GM23248 (cell line): ENCODE measurements around the gene STARD8. TPM values are rescaled to one million over a fixed set of nuclear protein-coding genes. Genes with fewer than 3 reads are reported as not detected.

Experiments
- DNase-seq: peaks from one replicate; pipeline ENCODE4 v3.0.0-alpha.2; 2015
- H2AFZ ChIP-seq: fragments of 200-600 bp; sonication (generic); 2 replicates; pipeline ENCODE4 v1.6.1; 2016; ENCODE audit warnings: antibody characterized with exemption
- H3F3A ChIP-seq: fragments of 200-600 bp; sonication (generic); 2 replicates; pipeline ENCODE4 v1.6.1; 2016; ENCODE audit warnings: mild to moderate bottlenecking, antibody characterized with exemption, mixed run types; ENCODE audit not compliant: insufficient read depth
- H3K27ac ChIP-seq: fragments of 200-600 bp; sonication (generic); 2 replicates; pipeline ENCODE4 v1.5.1; 2016; ENCODE audit warnings: mild to moderate bottlenecking
- H3K27me3 ChIP-seq: fragments of 200-600 bp; sonication (generic); replicated peaks from 2 replicates; pipeline ENCODE4 v1.6.1; 2016; ENCODE audit warnings: mild to moderate bottlenecking; ENCODE audit not compliant: insufficient read depth
- H3K36me3 ChIP-seq: fragments of 200-600 bp; sonication (generic); 2 replicates; pipeline ENCODE4 v1.6.1; 2016; ENCODE audit warnings: low read depth, mild to moderate bottlenecking
- H3K4me1 ChIP-seq: fragments of 200-600 bp; sonication (generic); 2 replicates; pipeline ENCODE4 v1.6.1; 2016; ENCODE audit warnings: mild to moderate bottlenecking; ENCODE audit not compliant: insufficient read depth
- H3K4me2 ChIP-seq: fragments of 200-600 bp; sonication (generic); one replicate; pipeline ENCODE4 v1.6.1; 2016; ENCODE audit warnings: mild to moderate bottlenecking; ENCODE audit not compliant: unreplicated experiment
- H3K4me3 ChIP-seq: fragments of 200-600 bp; sonication (generic); 2 replicates; pipeline ENCODE4 v1.5.1; 2016; ENCODE audit warnings: mild to moderate bottlenecking
- H3K79me2 ChIP-seq: fragments of 200-600 bp; sonication (generic); 2 replicates; pipeline ENCODE4 v1.6.1; 2016; ENCODE audit warnings: mild to moderate bottlenecking; ENCODE audit not compliant: insufficient read depth
- H3K9ac ChIP-seq: fragments of 200-600 bp; sonication (generic); 2 replicates; pipeline ENCODE4 v1.6.1; 2016; ENCODE audit warnings: mild to moderate bottlenecking
- H3K9me2 ChIP-seq: fragments of 200-600 bp; sonication (generic); 2 replicates; pipeline ENCODE4 v1.6.1; 2016; ENCODE audit warnings: mixed run types, mild to moderate bottlenecking, moderate library complexity; ENCODE audit not compliant: insufficient read depth
- H3K9me3 ChIP-seq: fragments of 200-600 bp; sonication (generic); one replicate; pipeline ENCODE4 v1.6.1; 2017; ENCODE audit warnings: low read depth
- H4K20me1 ChIP-seq: fragments of 200-600 bp; sonication (generic); 2 replicates; pipeline ENCODE4 v1.6.0; 2016; ENCODE audit not compliant: insufficient read depth
- EZH2 ChIP-seq: fragments of 200-600 bp; sonication (generic); IDR thresholded peaks from 2 replicates; pipeline ENCODE4 v1.6.1; 2018; ENCODE audit warnings: antibody characterized with exemption, mild to moderate bottlenecking; ENCODE audit not compliant: insufficient read depth, poor library complexity, severe bottlenecking
- EZH2phosphoT487 ChIP-seq: fragments of 200-600 bp; sonication (generic); IDR thresholded peaks from 2 replicates; pipeline ENCODE4 v1.6.1; 2018; ENCODE audit warnings: antibody characterized with exemption, moderate library complexity, mild to moderate bottlenecking, low read depth; ENCODE audit not compliant: insufficient read depth
- WGBS, 2 experiments: methylation state at CpG; one replicate each; pipeline ENCODE4 v1.1.6; 2015 to 2017; ENCODE audit warnings: low lambda C conversion rate in 2 of 2, low coverage in 1 of 2; ENCODE audit errors: missing lambda C conversion rate in 2 of 2; 5-methylcytosine and 5-hydroxymethylcytosine counted together
- in situ Hi-C: fragments of 300-500 bp; cut with MboI; formaldehyde crosslinking; loops from 2 replicates; pipeline ENCODE4 v1.15.0; 2020
- polyA plus RNA-seq: library from polyadenylated mRNA; unstranded; fragments of >200 nt; fragmentation: Nextera tagmentation; extraction: Ambion mirVana; gene quantifications from 2 replicates; pipeline ENCODE4 v1.2.1, GENCODE V29; 2016
- total RNA-seq: library from RNA; depleted of rRNA; stranded (reverse); fragments of >200 nt; shearing (Covaris generic); gene quantifications from 2 replicates; pipeline ENCODE4 v1.2.3, GENCODE V29; 2014

Gene STARD8
- total and polyA plus RNA-seq, 2 experiments from 2014 or later, result 0.69 to 2.4 TPM

DNA sequence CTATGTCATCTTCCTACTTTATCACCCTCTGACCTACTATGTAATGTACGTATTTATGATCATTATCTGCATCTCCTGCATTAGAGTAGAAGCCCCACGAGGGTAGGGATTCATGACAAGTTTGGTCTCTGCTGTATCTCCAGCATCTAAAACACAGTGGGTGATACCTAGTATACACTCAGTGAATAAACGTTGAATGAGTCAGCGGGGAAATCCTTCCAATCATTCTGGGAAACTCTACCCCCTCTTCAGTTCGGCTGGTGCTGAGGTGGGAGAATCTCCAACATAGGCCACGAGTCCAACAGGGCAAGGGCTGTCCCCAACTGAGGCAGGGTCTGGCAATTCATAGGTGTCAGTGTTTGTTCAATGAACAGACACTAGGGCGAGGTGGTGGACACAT is 106.9 kb downstream of the STARD8 start:
- no peaks in the 10 kb centered on the region for H4K20me1 ChIP-seq

DNA sequence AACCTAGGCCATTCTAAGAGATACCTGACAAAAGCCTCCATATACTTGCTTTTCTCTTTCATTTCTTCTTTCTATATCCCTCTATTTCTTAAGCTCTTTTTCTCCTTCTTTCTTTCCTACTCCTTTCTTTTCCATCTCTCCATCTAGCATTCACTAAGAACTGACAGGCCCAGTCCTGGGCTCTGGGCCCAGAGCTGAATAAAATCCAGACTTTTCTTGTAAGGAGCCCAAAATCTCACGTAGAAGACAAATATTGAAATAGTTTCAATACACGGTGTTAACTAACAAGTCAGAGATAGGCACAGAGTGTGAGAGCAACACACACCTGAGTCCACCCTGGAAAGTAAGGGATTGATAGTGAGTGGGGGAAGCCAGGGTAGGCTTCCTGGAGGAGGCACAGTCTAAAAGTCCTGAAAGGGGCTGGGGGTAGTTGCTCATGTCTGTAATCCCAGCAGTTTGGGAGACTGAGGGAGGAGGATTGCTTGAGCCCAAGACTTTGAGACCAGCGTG is 108.2 kb downstream of the STARD8 start:
- 16% methylated on average over 3 of the region's 3 CpGs for WGBS, 2 experiments
- no peak for DNase-seq
- Histone ChIP-seq H3K9me3 (no peaks in the 10 kb centered on the region), H3K9ac (no peak overlapping the region), H3K27me3 (no peaks in the 10 kb centered on the region), H3K4me3 (no peak overlapping the region), H3K4me1 (no peaks in the 10 kb centered on the region), H4K20me1 (no peaks in the 10 kb centered on the region), H3F3A (no peaks in the 10 kb centered on the region), H3K9me2 (no peaks in the 10 kb centered on the region), H2AFZ (no peak overlapping the region), H3K27ac (no peak overlapping the region), H3K4me2 (no peak overlapping the region), H3K36me3 (no peaks in the 10 kb centered on the region), H3K79me2 (no peaks in the 10 kb centered on the region)
- in situ Hi-C loops, result no loop called here
- TF ChIP-seq EZH2phosphoT487 (no peak), EZH2 (no peak)

More for the DNA sequence above, 106.9 kb downstream of the STARD8 start:
- Histone ChIP-seq H3K9me2 (no peaks in the 10 kb centered on the region), H3K36me3 (no peaks in the 10 kb centered on the region), H3K27me3 (no peaks in the 10 kb centered on the region), H3K4me1 (no peaks in the 10 kb centered on the region), H2AFZ (no peak overlapping the region), H3K9me3 (no peaks in the 10 kb centered on the region), H3F3A (no peaks in the 10 kb centered on the region), H3K9ac (no peak overlapping the region), H3K4me2 (no peak overlapping the region), H3K79me2 (no peaks in the 10 kb centered on the region), H3K4me3 (no peak overlapping the region), H3K27ac (no peak overlapping the region)
- WGBS, 2 experiments, result 33 to 38% methylated on average over 7 of the region's 7 CpGs
- in situ Hi-C loops, result no loop called here
- DNase-seq, result no peak
- TF ChIP-seq EZH2 (no peak), EZH2phosphoT487 (no peak)

DNA sequence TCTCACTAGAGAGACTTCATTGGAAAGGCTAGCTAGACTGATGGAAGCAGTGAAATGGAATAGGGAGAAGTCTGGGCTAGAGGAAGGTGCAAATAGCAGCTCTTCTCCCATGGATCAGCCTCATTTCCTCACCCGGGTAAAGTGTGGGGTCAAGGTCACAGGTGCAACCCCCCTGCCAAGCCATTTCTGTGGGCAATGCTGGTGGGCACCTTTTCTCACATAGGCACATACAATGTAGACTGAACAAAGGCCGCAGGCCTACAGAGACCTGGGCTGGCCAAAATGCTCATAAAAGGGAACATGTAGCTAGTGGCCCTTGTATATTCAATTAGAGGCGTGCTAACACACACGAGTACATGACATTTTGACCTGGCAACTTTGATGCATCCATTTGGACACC is 109.9 kb downstream of the STARD8 start:
- no peaks in the 10 kb centered on the region for H3K27me3 ChIP-seq
- no peak for DNase-seq
- H3K36me3 ChIP-seq, result no peaks in the 10 kb centered on the region
- H3K9ac ChIP-seq, result no peak overlapping the region
- H3K79me2 ChIP-seq, result no peaks in the 10 kb centered on the region
- WGBS, 2 experiments, result 12 to 23% methylated on average over 3 to 4 of the region's 4 CpGs
- H3K4me2 ChIP-seq, result no peak overlapping the region
- no peaks in the 10 kb centered on the region for H3F3A ChIP-seq
- H4K20me1 ChIP-seq, result no peaks in the 10 kb centered on the region
- no peaks in the 10 kb centered on the region for H3K9me2 ChIP-seq
- TF ChIP-seq EZH2phosphoT487 (no peak), EZH2 (no peak)
- in situ Hi-C loops, result no loop called here
- no peak overlapping the region for H2AFZ ChIP-seq
- H3K27ac ChIP-seq, result no peak overlapping the region
- H3K9me3 ChIP-seq, result no peaks in the 10 kb centered on the region
- no peaks in the 10 kb centered on the region for H3K4me1 ChIP-seq
- H3K4me3 ChIP-seq, result no peak overlapping the region

DNA sequence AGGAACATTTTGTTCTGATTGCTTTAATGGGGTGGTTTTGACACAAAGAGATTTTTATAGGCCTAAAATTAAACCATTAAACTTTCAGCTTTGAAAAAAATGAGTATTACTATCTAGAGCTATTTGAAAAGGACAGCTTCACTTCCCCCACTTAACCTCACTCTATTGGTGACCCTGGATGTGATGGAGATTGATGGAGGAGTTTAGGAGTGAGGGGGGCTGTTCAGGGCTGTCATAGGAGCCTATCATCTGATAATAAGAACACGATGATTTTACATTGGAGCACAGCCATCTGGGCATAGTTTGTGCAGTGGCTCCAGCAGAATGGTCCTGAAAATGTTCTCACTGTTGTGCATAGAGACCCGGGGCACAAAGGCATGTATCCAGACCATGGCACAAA is 110.3 kb downstream of the STARD8 start:
- H3F3A ChIP-seq, result no peaks in the 10 kb centered on the region
- H3K9ac ChIP-seq, result no peak overlapping the region
- H3K4me1 ChIP-seq, result no peaks in the 10 kb centered on the region
- no peak overlapping the region for H3K27ac ChIP-seq
- no peaks in the 10 kb centered on the region for H3K27me3 ChIP-seq
- H3K36me3 ChIP-seq, result no peaks in the 10 kb centered on the region
- H3K4me2 ChIP-seq, result no peak overlapping the region
- H2AFZ ChIP-seq, result no peak overlapping the region
- no peak for TF ChIP-seq EZH2phosphoT487
- no peak for TF ChIP-seq EZH2
- H3K79me2 ChIP-seq, result no peaks in the 10 kb centered on the region
- H3K4me3 ChIP-seq, result no peak overlapping the region
- 29 to 36% methylated on average over 1 to 2 of the region's 2 CpGs for WGBS, 2 experiments
- no peaks in the 10 kb centered on the region for H3K9me3 ChIP-seq
- DNase-seq, result no peak
- no peaks in the 10 kb centered on the region for H4K20me1 ChIP-seq
- no peaks in the 10 kb centered on the region for H3K9me2 ChIP-seq
- in situ Hi-C loops, result no loop called here

DNA sequence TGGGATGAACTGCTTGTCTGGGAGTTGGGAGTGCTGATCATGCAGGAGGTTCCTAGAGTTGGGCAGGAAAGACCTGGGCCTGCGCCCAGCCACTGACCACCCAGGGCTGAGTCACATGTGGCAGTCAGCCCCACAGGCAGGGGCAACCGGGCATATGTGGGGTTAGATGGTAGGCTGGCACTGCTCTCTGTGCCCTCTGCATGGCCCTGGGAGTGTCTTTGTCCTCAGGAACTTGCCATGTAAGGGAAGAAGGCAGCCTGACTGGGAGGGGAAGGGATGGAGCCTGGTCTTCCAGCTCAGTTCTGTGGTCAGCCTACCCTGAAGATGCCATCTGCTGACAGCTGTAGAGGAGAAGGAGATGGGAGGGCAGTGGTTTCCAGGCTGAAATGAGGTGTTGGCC is 111.2 kb downstream of the STARD8 start:
- in situ Hi-C loops, result no loop called here
- H3K27me3 ChIP-seq, result no peaks in the 10 kb centered on the region
- 78 to 88% methylated on average over 1 to 2 of the region's 2 CpGs for WGBS, 2 experiments
- no peak for DNase-seq
- H3K9me3 ChIP-seq, result no peaks in the 10 kb centered on the region
- no peaks in the 10 kb centered on the region for H3K4me1 ChIP-seq
- H3K9me2 ChIP-seq, result no peaks in the 10 kb centered on the region
- H3K79me2 ChIP-seq, result no peaks in the 10 kb centered on the region
- no peak overlapping the region for H3K9ac ChIP-seq
- no peak overlapping the region for H3K4me2 ChIP-seq
- H3K36me3 ChIP-seq, result no peaks in the 10 kb centered on the region
- H4K20me1 ChIP-seq, result no peaks in the 10 kb centered on the region
- no peak overlapping the region for H3K4me3 ChIP-seq
- H3K27ac ChIP-seq, result no peak overlapping the region
- no peaks in the 10 kb centered on the region for H3F3A ChIP-seq
- H2AFZ ChIP-seq, result no peak overlapping the region
- TF ChIP-seq EZH2phosphoT487 (no peak), EZH2 (no peak)
